ENCODE results near the gene MYO6.

MYO6 gene

GRCh38 chr6:75946146-75946831, 197.2 kb downstream of the MYO6 start:
- no peak for TF ChIP-seq FOXP2 (optimal IDR thresholded peaks at IDR 0.05; ENCODE audit: borderline replicate concordance, extremely low read depth, extremely low read length, insufficient read depth)
- TF ChIP-seq SIN3A (IDR thresholded peaks at IDR 0.05; ENCODE audit: borderline replicate concordance, insufficient read depth, low read length) = no peak

GRCh38 chr6:75947935-75948334, 198.9 kb downstream of the MYO6 start:
- no peak for TF ChIP-seq POLR2AphosphoS5 (IDR thresholded peaks at IDR 0.05; ENCODE audit: low read depth, low read length)
- no peak for TF ChIP-seq REST (IDR thresholded peaks at IDR 0.05; ENCODE audit: insufficient read depth in 1 of 2, low read depth in 2 of 2, low read length in 2 of 2)
- TF ChIP-seq SIN3A (IDR thresholded peaks at IDR 0.05; ENCODE audit: borderline replicate concordance, insufficient read depth, low read length) = no peak
- no peak for TF ChIP-seq FOXP2 (optimal IDR thresholded peaks at IDR 0.05; ENCODE audit: borderline replicate concordance, extremely low read depth, extremely low read length, insufficient read depth)

- no peak for TF ChIP-seq REST (IDR thresholded peaks at IDR 0.05; ENCODE audit: insufficient read depth in 1 of 2, low read depth in 2 of 2, low read length in 2 of 2)
Observed at GRCh38 chr6:75952128-75952527, 203.1 kb downstream of the MYO6 start.

- TF ChIP-seq FOXP2 (optimal IDR thresholded peaks at IDR 0.05; ENCODE audit: borderline replicate concordance, extremely low read depth, extremely low read length, insufficient read depth) = no peak
- no peak for TF ChIP-seq SIN3A (IDR thresholded peaks at IDR 0.05; ENCODE audit: borderline replicate concordance, insufficient read depth, low read length)
- no peak for TF ChIP-seq TAF1 (IDR thresholded peaks at IDR 0.05; ENCODE audit: borderline replicate concordance, insufficient read depth, low read length)
- TF ChIP-seq POLR2AphosphoS5 (IDR thresholded peaks at IDR 0.05; ENCODE audit: low read depth, low read length) = no peak
- no peak for TF ChIP-seq REST (IDR thresholded peaks at IDR 0.05; ENCODE audit: insufficient read depth in 1 of 2, low read depth in 2 of 2, low read length in 2 of 2)
Observed at GRCh38 chr6:75963569-75963968, 214.5 kb downstream of the MYO6 start.

- no peak for TF ChIP-seq POLR2AphosphoS5 (IDR thresholded peaks at IDR 0.05; ENCODE audit: low read depth, low read length)
- no peak for TF ChIP-seq REST (IDR thresholded peaks at IDR 0.05; ENCODE audit: insufficient read depth in 1 of 2, low read depth in 2 of 2, low read length in 2 of 2)
- TF ChIP-seq TAF1 (IDR thresholded peaks at IDR 0.05; ENCODE audit: borderline replicate concordance, insufficient read depth, low read length) = no peak
- TF ChIP-seq FOXP2 (optimal IDR thresholded peaks at IDR 0.05; ENCODE audit: borderline replicate concordance, extremely low read depth, extremely low read length, insufficient read depth) = no peak
- no peak for TF ChIP-seq SIN3A (IDR thresholded peaks at IDR 0.05; ENCODE audit: borderline replicate concordance, insufficient read depth, low read length)
Observed at GRCh38 chr6:75968143-75968542, 219.1 kb downstream of the MYO6 start.

Data from PFSK-1 (cell line).